Measurements from ENCODE around the gene GABRB3. TPM values are rescaled to one million over a fixed set of nuclear protein-coding genes. Genes with fewer than 3 reads are reported as not detected.

The GABRB3 gene
- total and polyA plus RNA-seq, 8 donors: 0.94 to 4.0 (median 2.3) TPM

- intact Hi-C loops (cut with DNase I): no loop called here
- Histone ChIP-seq H3K27ac (no peak overlapping the region), H3K36me3 (no peaks in the 10 kb centered on the region), H3K27me3 (no peaks in the 10 kb centered on the region), H3K4me3 (no peak overlapping the region), H3K4me1 (no peaks in the 10 kb centered on the region), H3K9me3 (peaks cover 0 to 50% of the 10 kb centered on the region in 2 donors)
- ATAC-seq (no peak), DNase-seq (no peak)
- TF ChIP-seq CTCF (IDR thresholded peaks at IDR 0.05): no peak
Measured at GRCh38 chr15:26651909-26652308, 121.0 kb downstream of the GABRB3 start.

GRCh38 chr15:26648676-26649075, 124.2 kb downstream of the GABRB3 start:
- Histone ChIP-seq H3K36me3 (no peaks in the 10 kb centered on the region), H3K27ac (no peak overlapping the region), H3K27me3 (no peaks in the 10 kb centered on the region), H3K9me3 (peaks cover 0 to 58% of the 10 kb centered on the region in 2 donors), H3K4me3 (no peak overlapping the region), H3K4me1 (no peaks in the 10 kb centered on the region)
- intact Hi-C loops (cut with DNase I): no loop called here
- DNase-seq (no peak), ATAC-seq (no peak)
- no peak for TF ChIP-seq CTCF (IDR thresholded peaks at IDR 0.05)

GRCh38 chr15:26644948-26645347, 127.9 kb downstream of the GABRB3 start:
- H3K4me1 ChIP-seq: no peaks in the 10 kb centered on the region

GRCh38 chr15:26641144-26641543, 131.7 kb downstream of the GABRB3 start:
- no peaks in the 10 kb centered on the region for H3K27me3 ChIP-seq
- no peaks in the 10 kb centered on the region for H3K4me1 ChIP-seq
- DNase-seq (no peak), ATAC-seq (no peak)
- no peak overlapping the region for H3K4me3 ChIP-seq
- H3K36me3 ChIP-seq: no peaks in the 10 kb centered on the region
- H3K27ac ChIP-seq: no peak overlapping the region
- H3K9me3 ChIP-seq: peaks cover 0 to 9% of the 10 kb centered on the region in 2 donors
- intact Hi-C loops (cut with DNase I): no loop called here
- TF ChIP-seq CTCF (IDR thresholded peaks at IDR 0.05): no peak

More at GRCh38 chr15:26644948-26645347, 127.9 kb downstream of the GABRB3 start:
- ATAC-seq (no peak), DNase-seq (no peak)
- H3K27me3 ChIP-seq: no peaks in the 10 kb centered on the region
- intact Hi-C loops (cut with DNase I): no loop called here
- H3K9me3 ChIP-seq: peaks cover 0 to 28% of the 10 kb centered on the region in 2 donors
- no peak for TF ChIP-seq CTCF (IDR thresholded peaks at IDR 0.05)
- H3K36me3 ChIP-seq: no peaks in the 10 kb centered on the region
- H3K27ac ChIP-seq: no peak overlapping the region
- no peak overlapping the region for H3K4me3 ChIP-seq

- DNase-seq (no peak), ATAC-seq (no peak)
- intact Hi-C loops (cut with DNase I): no loop called here
- Histone ChIP-seq H3K27me3 (no peaks in the 10 kb centered on the region), H3K36me3 (no peaks in the 10 kb centered on the region), H3K9me3 (peaks cover 0 to 8% of the 10 kb centered on the region in 2 donors), H3K27ac (no peak overlapping the region), H3K4me1 (no peaks in the 10 kb centered on the region), H3K4me3 (no peak overlapping the region)
- TF ChIP-seq CTCF (IDR thresholded peaks at IDR 0.05): no peak
Measured at GRCh38 chr15:26640601-26641000, 132.3 kb downstream of the GABRB3 start.
